Naive thymus-derived CD4-positive, alpha-beta T cell (primary cell): Measurements from ENCODE around the gene ARIH2. TPM values are rescaled to one million over a fixed set of nuclear protein-coding genes. Genes with fewer than 3 reads are reported as not detected.
"Not testable (repeated sequence)": the region's sequence is repeated elsewhere in the genome, so short reads cannot be mapped to it uniquely, and the experiment has no call there.

Experiments
- ATAC-seq: fragments of 150-1000 bp; cut with Tn5 transposase; 2 replicates; pipeline ENCODE4 v1.10.0; 2021; ENCODE audit warnings: mild to moderate bottlenecking, moderate library complexity
- CTCF ChIA-PET: fragments of 350-600 bp; sonication (Branson Sonifier 250); formaldehyde crosslinking; loops from one replicate; lab custom pipeline; 2021; ENCODE audit warnings: antibody characterized with exemption; lab: Charles Lee
- POLR2A ChIA-PET: fragments of 350-600 bp; sonication (Branson Sonifier 250); formaldehyde crosslinking; loops from one replicate; lab custom pipeline; 2021; ENCODE audit warnings: antibody characterized with exemption, inconsistent platforms; lab: Charles Lee
- DNase-seq, 9 donors: peaks; one replicate each; pipeline versions ENCODE4 v3.0.0 to v3.0.0-alpha.2; 2020 to 2022; ENCODE audit warnings: mixed read lengths in 1 of 9
- H3K27ac ChIP-seq: one replicate; pipeline ENCODE4 v1.7.0; 2013; ENCODE audit warnings: mild to moderate bottlenecking, low read depth, low read length, moderate library complexity
- H3K27me3 ChIP-seq, 2 donors: one replicate each; pipeline ENCODE4 v1.7.0; 2013; ENCODE audit warnings: low read length in 2 of 2, mild to moderate bottlenecking in 2 of 2, moderate library complexity in 2 of 2; ENCODE audit not compliant: control insufficient read depth in 2 of 2, insufficient read depth in 2 of 2
- H3K36me3 ChIP-seq, 3 experiments: 1 replicate in 2 of 3; 2 replicates in 1 of 3; pipeline ENCODE4 v1.7.0; 2013; ENCODE audit warnings: low read length in 3 of 3, mild to moderate bottlenecking in 3 of 3, moderate library complexity in 1 of 3; ENCODE audit not compliant: insufficient read depth in 3 of 3, control insufficient read depth in 2 of 3
- H3K4me1 ChIP-seq, 2 donors: one replicate each; pipeline ENCODE4 v1.7.0; 2013; ENCODE audit warnings: low read length in 2 of 2, mild to moderate bottlenecking in 2 of 2, moderate library complexity in 1 of 2; ENCODE audit not compliant: control insufficient read depth in 2 of 2, insufficient read depth in 2 of 2
- H3K4me3 ChIP-seq: 2 replicates; pipeline ENCODE4 v1.7.0; 2013; ENCODE audit warnings: mild to moderate bottlenecking, low read length
- H3K9me3 ChIP-seq, 3 experiments: 1 replicate in 2 of 3; 2 replicates in 1 of 3; pipeline ENCODE4 v1.7.0; 2013; ENCODE audit warnings: low read length in 3 of 3; ENCODE audit not compliant: control insufficient read depth in 2 of 3
- H3K27ac Mint-ChIP-seq, 9 donors: one replicate each; pipeline ENCODE4 v1.8.0; 2020 to 2022; ENCODE audit warnings: mixed read lengths in 9 of 9, mild to moderate bottlenecking in 8 of 9, moderate library complexity in 5 of 9, inconsistent platforms in 2 of 9
- H3K27me3 Mint-ChIP-seq, 5 donors: one replicate each; pipeline ENCODE4 v1.8.0; 2021 to 2022; ENCODE audit warnings: mixed read lengths in 5 of 5, mild to moderate bottlenecking in 1 of 5
- H3K36me3 Mint-ChIP-seq, 5 donors: one replicate each; pipeline ENCODE4 v1.8.0; 2020 to 2022; ENCODE audit warnings: mixed read lengths in 5 of 5, mild to moderate bottlenecking in 3 of 5, inconsistent platforms in 1 of 5
- H3K4me1 Mint-ChIP-seq, 7 donors: one replicate each; pipeline ENCODE4 v1.8.0; 2020 to 2022; ENCODE audit warnings: mixed read lengths in 7 of 7, mild to moderate bottlenecking in 3 of 7, inconsistent platforms in 1 of 7
- H3K4me3 Mint-ChIP-seq, 10 donors: one replicate each; pipeline ENCODE4 v1.8.0; 2020 to 2022; ENCODE audit warnings: mild to moderate bottlenecking in 10 of 10, mixed read lengths in 10 of 10, moderate library complexity in 6 of 10, inconsistent platforms in 2 of 10
- H3K9me3 Mint-ChIP-seq, 11 donors: one replicate each; pipeline ENCODE4 v1.8.0; 2020 to 2022; ENCODE audit warnings: mixed read lengths in 11 of 11, mild to moderate bottlenecking in 4 of 11, inconsistent platforms in 1 of 11, moderate library complexity in 1 of 11
- intact Hi-C, 2 donors: fragments of 100-400 bp; cut with micrococcal nuclease; formaldehyde crosslinking; loops; one replicate each; pipeline ENCODE4 v1.15.1; 2023
- polyA plus RNA-seq, 2 donors: library from polyadenylated mRNA; unstranded; fragments of 300-500 nt; fragmentation: Illumina TruSeq; gene quantifications; one replicate each; pipeline ENCODE4 v1.2.3, GENCODE V29; 2021
- total RNA-seq, 6 experiments: library from RNA in 5 of 6; stranded (reverse) in 5 of 6; gene quantifications; 1 replicate in 5 of 6; 2 replicates in 1 of 6; pipeline ENCODE4 v1.2.3 and lab custom pipeline; 2021 to 2026

ARIH2 gene
- total and polyA plus RNA-seq, 7 experiments from 2014 or later, result 103 to 189 (median 140) TPM

DNA sequence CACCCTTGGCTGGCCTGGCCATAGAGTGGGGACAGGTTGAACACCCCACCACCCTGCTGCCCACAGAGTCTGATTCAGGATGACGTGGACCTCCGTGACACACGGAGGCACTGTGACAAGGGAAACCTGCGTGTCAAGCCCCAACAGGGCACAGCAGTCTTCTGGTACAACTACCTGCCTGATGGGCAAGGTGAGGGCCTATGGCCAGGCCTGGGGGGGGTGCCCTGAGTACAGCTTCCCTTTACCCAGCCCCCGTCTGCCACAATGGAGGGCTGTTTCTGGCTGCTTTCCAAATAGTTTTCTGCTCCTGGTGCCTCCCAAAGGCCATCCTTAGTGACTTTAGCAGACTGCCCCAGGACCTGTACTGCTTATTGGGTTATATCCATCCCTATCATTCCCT, 87.4 kb downstream of the ARIH2 start:
- no peaks in the 10 kb centered on the region for H3K27me3 ChIP-seq
- DNase-seq, result no peak
- no peaks in the 10 kb centered on the region for H3K9me3 ChIP-seq
- H3K4me3 ChIP-seq, result peak overlapping the region; percentile 96
- H3K4me3 Mint-ChIP-seq, result peak overlapping the region in 9 of 10 donors; percentile 94 to 100 (median 97)
- no peaks in the 10 kb centered on the region for H3K27me3 Mint-ChIP-seq
- H3K4me1 ChIP-seq, result peaks cover 8 to 16% of the 10 kb centered on the region in 2 donors
- ChIA-PET POLR2A (interaction anchor here (0.8 to 10.4 kb wide), 8 partner anchors 8 to 334 kb away, joined by 3 to 247 read pairs (median 9); partner anchors contain the start of genes DALRD3, IMPDH2, NDUFAF3 and P4HTM), CTCF (interaction anchor here (1.0 to 2.3 kb wide), 4 partner anchors 9 to 18 kb away, joined by 3 to 11 read pairs (median 9); partner anchors contain the start of gene NDUFAF3)
- no peak for ATAC-seq
- H3K36me3 ChIP-seq, result peaks cover 0 to 4% (median 0%) of the 10 kb centered on the region in 3 experiments
- H3K4me1 Mint-ChIP-seq, result peaks cover 14 to 29% (median 24%) of the 10 kb centered on the region in 7 donors
- H3K27ac Mint-ChIP-seq, result peak overlapping the region in 6 of 9 donors; percentile 41 to 100 (median 98)
- intact Hi-C loops, result loop anchor here (2.0 to 10.0 kb wide), 5 partner anchors 89 to 669 kb away; partner anchors contain the start of genes PFKFB4 (in 2 of the 2), APEH (in 1 of the 2), ARIH2 (in 1 of the 2) and ATRIP (in 1 of the 2)
- no peak overlapping the region for H3K27ac ChIP-seq
- peaks cover 0 to 3% (median 0%) of the 10 kb centered on the region in 11 donors for H3K9me3 Mint-ChIP-seq
- peaks cover 0 to 5% (median 0%) of the 10 kb centered on the region in 5 donors for H3K36me3 Mint-ChIP-seq

DNA sequence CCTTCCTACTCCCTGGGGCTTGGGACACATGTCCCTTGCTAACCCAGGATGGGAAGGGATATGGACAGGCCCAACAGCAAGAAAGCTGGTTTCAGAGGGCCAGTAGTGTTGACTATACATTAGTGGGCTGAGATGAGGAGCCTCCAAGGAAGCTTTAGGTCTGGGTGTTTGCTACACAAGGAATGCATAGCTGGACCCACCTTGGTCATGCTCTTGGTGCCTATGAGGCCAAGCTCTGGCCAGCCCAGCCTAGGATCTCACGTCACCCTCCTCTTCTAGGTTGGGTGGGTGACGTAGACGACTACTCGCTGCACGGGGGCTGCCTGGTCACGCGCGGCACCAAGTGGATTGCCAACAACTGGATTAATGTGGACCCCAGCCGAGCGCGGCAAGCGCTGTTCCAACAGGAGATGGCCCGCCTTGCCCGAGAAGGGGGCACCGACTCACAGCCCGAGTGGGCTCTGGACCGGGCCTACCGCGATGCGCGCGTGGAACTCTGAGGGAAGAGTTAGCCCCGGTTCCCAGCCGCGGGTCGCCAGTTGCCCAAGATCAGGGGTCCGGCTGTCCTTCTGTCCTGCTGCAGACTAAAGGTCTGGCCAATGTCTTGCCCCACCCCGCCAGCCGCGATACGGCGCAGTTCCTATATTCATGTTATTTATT, 87.9 kb downstream of the ARIH2 start:
- Histone ChIP-seq H3K27me3 (no peaks in the 10 kb centered on the region), H3K27ac (peak overlapping the region; percentile 90), H3K9me3 (no peaks in the 10 kb centered on the region), H3K4me1 (peaks cover 8 to 16% of the 10 kb centered on the region in 2 donors), H3K4me3 (peak overlapping the region; percentile 96), H3K36me3 (peaks cover 0 to 8% (median 0%) of the 10 kb centered on the region in 3 experiments)
- peaks cover 14 to 29% (median 24%) of the 10 kb centered on the region in 7 donors for H3K4me1 Mint-ChIP-seq
- no peaks in the 10 kb centered on the region for H3K27me3 Mint-ChIP-seq
- ATAC-seq, result no peak
- CTCF ChIA-PET, result interaction anchor here (0.7 to 2.3 kb wide), 16 partner anchors 10 to 462 kb away, joined by 3 to 25 read pairs (median 6); partner anchors contain the start of genes IMPDH2, KLHDC8B, NDUFAF3 and P4HTM
- peaks cover 0 to 5% (median 0%) of the 10 kb centered on the region in 5 donors for H3K36me3 Mint-ChIP-seq
- H3K9me3 Mint-ChIP-seq, result peaks cover 0 to 3% (median 0%) of the 10 kb centered on the region in 11 donors
- H3K4me3 Mint-ChIP-seq, result peak overlapping the region; percentile 94 to 100 (median 98)
- DNase-seq, result peak in 1 of 9 donors; percentile 25
- intact Hi-C loops, result loop anchor here (1.0 to 10.0 kb wide), 16 partner anchors 15 to 668 kb away; partner anchors contain the start of genes DAG1 (in 2 of the 2), PFKFB4 (in 2 of the 2), QRICH1 (in 2 of the 2) and APEH (in 1 of the 2)
- POLR2A ChIA-PET, result interaction anchor here (0.7 to 10.4 kb wide), 21 partner anchors 9 to 491 kb away, joined by 3 to 247 read pairs (median 5); partner anchors contain the start of genes ARIH2, DAG1, DALRD3 and IMPDH2
- H3K27ac Mint-ChIP-seq, result peak overlapping the region; percentile 95 to 100 (median 98)

DNA sequence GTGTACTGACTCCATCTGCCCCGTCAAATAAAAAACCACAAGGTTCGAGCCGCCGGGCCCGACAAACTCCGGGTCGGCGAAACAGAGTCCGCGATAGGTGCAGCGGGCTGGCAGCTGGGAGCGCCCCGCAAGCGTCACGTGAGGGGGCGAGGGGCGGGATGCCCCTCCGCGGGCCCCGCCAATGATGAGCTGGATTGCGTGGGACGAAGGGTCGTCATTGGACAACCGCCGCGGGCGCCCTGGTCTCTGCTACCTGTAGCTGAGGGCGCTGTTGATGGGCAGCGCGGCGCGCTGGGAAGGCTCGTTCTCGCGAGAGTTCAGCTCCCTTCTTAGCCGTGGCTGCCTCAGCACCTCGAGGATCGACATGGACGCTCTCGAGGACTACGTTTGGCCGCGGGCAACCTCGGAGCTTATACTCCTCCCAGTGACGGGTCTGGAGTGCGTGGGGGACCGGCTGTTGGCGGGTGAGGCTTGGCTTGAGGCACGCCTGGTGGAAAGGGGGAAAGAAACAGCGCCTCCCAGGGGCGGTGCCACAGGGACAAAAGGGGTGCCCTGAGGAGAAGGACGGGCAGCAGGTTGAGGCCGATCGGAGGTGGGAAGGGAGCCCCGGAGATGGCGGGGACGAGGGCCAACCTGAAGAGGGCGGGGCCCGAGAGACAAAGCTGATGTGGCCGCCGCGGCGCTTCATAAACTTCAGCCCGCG, 88.6 kb downstream of the ARIH2 start, which contains the start of gene WDR6:
Gene WDR6, plus strand, starts transcription at position 324 of the 703 bp plus-strand sequence. Its CDS starts 41 bp downstream, at position 365.
- peak within 1 kb of the TSS; percentile 95 to 100 (median 98) for H3K27ac Mint-ChIP-seq
- peak within 1 kb of the TSS; percentile 94 to 100 (median 98) for H3K4me3 Mint-ChIP-seq
- H3K36me3 ChIP-seq, result peaks cover 0 to 15% (median 0%) of the 10 kb centered on the region in 3 experiments
- peaks cover 14 to 34% (median 28%) of the 10 kb centered on the region in 7 donors for H3K4me1 Mint-ChIP-seq
- no peaks in the 10 kb centered on the region for H3K9me3 ChIP-seq
- peak within 1 kb of the TSS; percentile 96 for H3K4me3 ChIP-seq
- no peaks in the 10 kb centered on the region for H3K27me3 Mint-ChIP-seq
- intact Hi-C loops, result loop anchor here (1.0 to 10.0 kb wide), 16 partner anchors 14 to 668 kb away; partner anchors contain the start of genes DAG1 (in 2 of the 2), PFKFB4 (in 2 of the 2), QRICH1 (in 2 of the 2) and APEH (in 1 of the 2)
- ChIA-PET POLR2A (interaction anchor here (0.6 to 10.4 kb wide), 24 partner anchors 9 to 1330 kb away, joined by 3 to 247 read pairs (median 4); partner anchors contain the start of genes ARIH2, DAG1, DALRD3 and IMPDH2), CTCF (interaction anchor here (0.6 to 2.1 kb wide), 15 partner anchors 10 to 461 kb away, joined by 3 to 25 read pairs (median 5); partner anchors contain the start of genes IMPDH2, KLHDC8B, NDUFAF3 and P4HTM)
- peaks cover 0 to 5% (median 0%) of the 10 kb centered on the region in 5 donors for H3K36me3 Mint-ChIP-seq
- H3K27me3 ChIP-seq, result no peaks in the 10 kb centered on the region
- H3K4me1 ChIP-seq, result peaks cover 8 to 16% of the 10 kb centered on the region in 2 donors
- peaks cover 0 to 3% (median 0%) of the 10 kb centered on the region in 11 donors for H3K9me3 Mint-ChIP-seq
- DNase-seq, result peak; percentile 86 to 98 (median 96)
- ATAC-seq, result peak; percentile 95
- H3K27ac ChIP-seq, result peak within 1 kb of the TSS; percentile 90

DNA sequence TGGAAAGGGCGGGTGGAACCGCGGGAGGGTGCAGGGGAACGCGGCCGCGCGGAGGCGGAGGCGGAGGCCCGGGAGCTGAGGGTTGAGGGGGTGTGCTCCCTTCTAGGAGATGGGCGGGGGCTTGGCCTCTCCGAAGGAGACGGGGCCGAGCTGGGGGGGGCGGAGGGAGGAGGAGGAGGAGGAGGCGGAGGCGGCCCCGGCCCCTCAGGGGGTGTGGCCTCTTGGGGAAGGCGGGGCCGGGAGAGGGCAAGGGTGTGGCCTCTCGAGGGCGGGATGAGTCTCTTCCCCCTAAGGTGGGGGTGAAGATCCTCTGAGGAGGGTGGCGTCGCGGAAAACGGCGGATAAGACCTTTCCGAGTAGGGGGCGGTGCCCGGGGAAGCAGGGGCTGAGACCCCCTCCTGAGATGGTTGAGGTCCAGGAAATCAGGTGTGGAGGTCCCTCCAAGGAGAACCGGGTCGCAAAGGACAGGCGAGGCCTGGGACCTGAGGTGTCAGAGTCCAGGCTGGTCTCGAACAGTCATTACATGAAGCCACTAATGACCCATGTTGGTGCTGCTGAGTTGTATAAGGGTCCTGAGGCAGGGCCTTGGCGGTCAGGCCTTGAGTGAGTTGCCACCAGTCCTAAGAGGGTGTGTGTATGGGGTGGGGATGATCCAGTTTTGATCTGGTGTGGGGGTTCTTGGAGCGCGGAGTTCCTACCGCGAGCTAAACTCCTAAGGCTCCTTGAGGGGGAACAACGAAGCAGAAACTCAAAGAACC, 89.3 kb downstream of the ARIH2 start:
- H3K4me3 Mint-ChIP-seq, result peak overlapping the region; percentile 94 to 100 (median 98)
- Histone ChIP-seq H3K4me3 (peak overlapping the region; percentile 96), H3K27ac (peak overlapping the region; percentile 90), H3K4me1 (peaks cover 8 to 16% of the 10 kb centered on the region in 2 donors), H3K9me3 (no peaks in the 10 kb centered on the region), H3K36me3 (peaks cover 0 to 22% (median under 1%) of the 10 kb centered on the region in 3 experiments), H3K27me3 (no peaks in the 10 kb centered on the region)
- peaks cover 0 to 3% (median 0%) of the 10 kb centered on the region in 11 donors for H3K9me3 Mint-ChIP-seq
- peaks cover 0 to 5% (median 0%) of the 10 kb centered on the region in 5 donors for H3K36me3 Mint-ChIP-seq
- H3K27ac Mint-ChIP-seq, result peak overlapping the region; percentile 95 to 100 (median 98)
- intact Hi-C loops, result loop anchor here (1.0 to 10.0 kb wide), 16 partner anchors 13 to 667 kb away; partner anchors contain the start of genes DAG1 (in 2 of the 2), PFKFB4 (in 2 of the 2), QRICH1 (in 2 of the 2) and APEH (in 1 of the 2)
- CTCF ChIA-PET, result interaction anchor here (0.6 to 2.1 kb wide), 11 partner anchors 9 to 437 kb away, joined by 3 to 25 read pairs (median 8); partner anchors contain the start of genes IMPDH2, NDUFAF3 and P4HTM
- peaks cover 14 to 36% (median 31%) of the 10 kb centered on the region in 7 donors for H3K4me1 Mint-ChIP-seq
- DNase-seq (peak; percentile 71 to 90 (median 81)), ATAC-seq (peak; percentile 74)
- POLR2A ChIA-PET, result interaction anchor here (0.6 to 10.4 kb wide), 20 partner anchors 11 to 1329 kb away, joined by 3 to 247 read pairs (median 4); partner anchors contain the start of genes ARIH2, DAG1, DALRD3 and IMPDH2
- no peaks in the 10 kb centered on the region for H3K27me3 Mint-ChIP-seq

DNA sequence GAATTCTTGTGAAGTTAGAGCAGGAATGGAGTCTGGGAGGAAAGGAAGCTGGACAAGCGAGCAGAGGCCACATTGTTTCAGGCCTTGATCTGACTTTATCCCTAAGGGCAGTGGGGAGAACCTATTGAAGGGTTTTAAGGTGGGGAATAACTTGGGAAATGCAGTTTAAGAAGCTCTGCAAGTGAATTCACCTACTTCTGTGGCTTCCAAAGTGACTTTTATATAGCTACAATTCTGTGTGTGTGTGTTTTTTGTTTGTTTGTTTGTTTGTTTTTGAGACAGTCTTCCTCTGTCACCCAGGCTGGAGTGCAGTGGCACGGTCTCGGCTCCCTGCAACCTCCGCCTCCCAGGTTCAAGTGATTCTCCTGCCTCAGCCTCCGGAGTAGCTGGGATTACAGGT, 90.0 kb downstream of the ARIH2 start:
- not testable (repeated sequence) for ATAC-seq, H3K4me3 ChIP-seq, H3K27me3 Mint-ChIP-seq, H3K9me3 Mint-ChIP-seq, H3K36me3 Mint-ChIP-seq, H3K27me3 ChIP-seq, DNase-seq, H3K9me3 ChIP-seq
- peaks cover 8 to 16% of the 10 kb centered on the region in 2 donors for H3K4me1 ChIP-seq
- Mint-ChIP-seq H3K27ac (peak overlapping the region; percentile 88 to 100 (median 98)), H3K4me3 (peak overlapping the region; percentile 94 to 100 (median 98)), H3K4me1 (peaks cover 14 to 36% (median 31%) of the 10 kb centered on the region in 7 donors)
- peaks cover 0 to 29% (median 5%) of the 10 kb centered on the region in 3 experiments for H3K36me3 ChIP-seq
- ChIA-PET POLR2A (interaction anchor here (0.9 to 10.4 kb wide), 4 partner anchors 10 to 20 kb away, joined by 4 to 247 read pairs (median 68); partner anchors contain the start of genes DALRD3, IMPDH2, NDUFAF3 and P4HTM), CTCF (interaction anchor here (0.6 to 2.0 kb wide), 4 partner anchors 13 to 272 kb away, joined by 3 to 13 read pairs (median 8); partner anchors contain the start of genes NDUFAF3 and P4HTM)
- intact Hi-C loops, result loop anchor here (5.0 to 10.0 kb wide), 4 partner anchors 91 to 564 kb away; partner anchors contain the start of genes PFKFB4 (in 2 of the 2), ARIH2 (in 1 of the 2), ATRIP (in 1 of the 2) and CCDC51 (in 1 of the 2)
- H3K27ac ChIP-seq, result peak overlapping the region; percentile 90
